Endothelial cell of umbilical vein (primary cell): ENCODE data around the gene DGKB. TPM values are rescaled to one million over a fixed set of nuclear protein-coding genes. Genes with fewer than 3 reads are reported as not detected.

Experiments
- BruUV-seq: library from RNA; stranded (reverse); fragments of 400-500 nt; replicated peaks from 2 replicates; lab custom pipeline; 2021; lab: Mats Ljungman, UMichigan
- CTCF ChIA-PET: fragments of 300-600, 350-600 bp; sonication (Branson Sonifier 250); formaldehyde crosslinking; loops from one replicate; lab custom pipeline; 2021; ENCODE audit warnings: antibody characterized with exemption, inconsistent platforms; lab: Charles Lee
- POLR2A ChIA-PET: fragments of 300-600, 350-600 bp; sonication (Branson Sonifier 250); formaldehyde crosslinking; loops from one replicate; lab custom pipeline; 2021; ENCODE audit warnings: antibody characterized with exemption, inconsistent platforms; lab: Charles Lee
- DNase-seq: peaks from one replicate; pipeline ENCODE4 v3.0.0-alpha.2; 2011; ENCODE audit warnings: low read depth, low spot score
- FAIRE-seq: peaks from 2 replicates; lab custom pipeline; 2011; peaks lifted over from hg19 to GRCh38; lab: Jason Lieb, UNC
- H2AFZ ChIP-seq: 2 replicates; pipeline ENCODE4 v1.6.0; 2012; ENCODE audit warnings: low read depth, low read length, control low read depth, inconsistent platforms
- H3K27ac ChIP-seq: 2 replicates; pipeline ENCODE4 v1.5.1; 2011; ENCODE audit warnings: low read depth, mild to moderate bottlenecking, control low read depth, low read length, moderate library complexity; ENCODE audit not compliant: insufficient read depth
- H3K27me3 ChIP-seq, 2 experiments: 2 replicates each; pipeline versions ENCODE4 v1.6.0 to v1.6.1; 2011; ENCODE audit warnings: low read length in 2 of 2, mixed read lengths in 1 of 2; ENCODE audit not compliant: control insufficient read depth in 2 of 2, insufficient read depth in 2 of 2
- H3K36me3 ChIP-seq, 2 experiments: 2 replicates in 1 of 2; 3 replicates in 1 of 2; pipeline ENCODE4 v1.5.1; 2011; ENCODE audit warnings: low read length in 2 of 2, mild to moderate bottlenecking in 1 of 2, moderate library complexity in 1 of 2; ENCODE audit not compliant: control insufficient read depth in 2 of 2, insufficient read depth in 2 of 2; ENCODE audit errors: extremely low read depth in 1 of 2
- H3K4me1 ChIP-seq: 3 replicates; pipeline ENCODE4 v1.5.1; 2011; ENCODE audit warnings: mild to moderate bottlenecking, low read length; ENCODE audit not compliant: control insufficient read depth, insufficient read depth; ENCODE audit errors: extremely low read depth
- H3K4me2 ChIP-seq: 2 replicates; pipeline ENCODE4 v1.6.1; 2011; ENCODE audit warnings: low read length, control low read depth, mixed read lengths; ENCODE audit not compliant: insufficient read depth
- H3K4me3 ChIP-seq, 3 experiments: fragments of 200-600 bp in 1 of 3; sonication (generic), shearing (Covaris generic) in 1 of 3; replicated peaks in 1 of 3; 2 replicates each; pipeline ENCODE4 v1.5.1; 2011 to 2016; ENCODE audit warnings: control low read depth in 3 of 3, low read length in 3 of 3, mild to moderate bottlenecking in 2 of 3, inconsistent platforms in 1 of 3, low read depth in 1 of 3, moderate library complexity in 1 of 3; ENCODE audit not compliant: insufficient read depth in 1 of 3
- H3K79me2 ChIP-seq: 2 replicates; pipeline ENCODE4 v1.6.0; 2012; ENCODE audit warnings: low read length, inconsistent platforms; ENCODE audit not compliant: control insufficient read depth, insufficient read depth
- H3K9ac ChIP-seq: replicated peaks from 2 replicates; pipeline ENCODE3; 2011; ENCODE audit warnings: low read length, control low read depth; ENCODE audit not compliant: insufficient read depth; ENCODE audit errors: extremely low read depth
- H3K9me1 ChIP-seq: replicated peaks from 3 replicates; pipeline ENCODE4 v1.6.0; 2011; ENCODE audit warnings: mild to moderate bottlenecking, low read length; ENCODE audit not compliant: control insufficient read depth, insufficient read depth; ENCODE audit errors: extremely low read depth
- H3K9me3 ChIP-seq: replicated peaks from 2 replicates; pipeline ENCODE4 v1.5.1; 2012; ENCODE audit warnings: low read length, inconsistent platforms; ENCODE audit not compliant: control insufficient read depth, insufficient read depth
- H4K20me1 ChIP-seq: replicated peaks from 2 replicates; pipeline ENCODE3; 2011; ENCODE audit warnings: mild to moderate bottlenecking, low read length; ENCODE audit not compliant: control insufficient read depth, insufficient read depth; ENCODE audit errors: extremely low read depth
- CTCF ChIP-seq, 2 donors: IDR thresholded peaks; 1 replicate in 1 of 2; 2 replicates in 1 of 2; pipeline ENCODE4 v1.5.1; 2011; ENCODE audit warnings: low read length in 2 of 2, mild to moderate bottlenecking in 2 of 2, moderate library complexity in 2 of 2, control low read depth in 1 of 2, inconsistent platforms in 1 of 2, low read depth in 1 of 2; ENCODE audit not compliant: insufficient read depth in 1 of 2; ENCODE audit errors: extremely low read depth in 1 of 2
- EZH2 ChIP-seq: IDR thresholded peaks from 2 replicates; pipeline ENCODE4 v1.6.1; 2012; ENCODE audit warnings: borderline replicate concordance, low read depth, mild to moderate bottlenecking, moderate library complexity, low read length, inconsistent platforms; ENCODE audit not compliant: severe bottlenecking
- FOS ChIP-seq: IDR thresholded peaks from 2 replicates; pipeline ENCODE4 v1.6.1; 2011; ENCODE audit warnings: mild to moderate bottlenecking, low read length, moderate library complexity, borderline replicate concordance; ENCODE audit not compliant: insufficient read depth
- GATA2 ChIP-seq: IDR thresholded peaks from 2 replicates; pipeline ENCODE4 v1.7.0; 2011; ENCODE audit warnings: low read depth, mild to moderate bottlenecking, moderate library complexity, mixed read lengths, low read length; ENCODE audit not compliant: insufficient read length, insufficient read depth
- JUN ChIP-seq: IDR thresholded peaks from 2 replicates; pipeline ENCODE4 v1.6.1; 2011; ENCODE audit warnings: borderline replicate concordance, low read depth; ENCODE audit not compliant: insufficient read length, insufficient read depth
- MAX ChIP-seq: IDR thresholded peaks from 2 replicates; pipeline ENCODE4 v1.6.1; 2011; ENCODE audit not compliant: insufficient read depth, insufficient read length
- MYC ChIP-seq: IDR thresholded peaks from one replicate; pipeline ENCODE4 v1.6.1; 2011; ENCODE audit warnings: mild to moderate bottlenecking, low read depth, low read length
- POLR2A ChIP-seq: IDR thresholded peaks from 2 replicates; pipeline ENCODE4 v1.6.1; 2012; ENCODE audit warnings: low read depth, mild to moderate bottlenecking, control low read depth, low read length
- POLR2AphosphoS5 ChIP-seq: IDR thresholded peaks from 2 replicates; pipeline ENCODE4 v1.6.1; 2012; ENCODE audit warnings: low read depth, mild to moderate bottlenecking, control low read depth, low read length, moderate library complexity; ENCODE audit not compliant: insufficient read depth
- dilution Hi-C: fragments of 300-500 bp; cut with MboI; formaldehyde crosslinking; loops from one replicate; pipeline ENCODE4 v1.15.0; 2019; ENCODE audit warnings: low sequenced_read_pairs; ENCODE audit not compliant: extremely low pct_ligation_motif_present
- intact Hi-C: fragments of 100-400 bp; cut with micrococcal nuclease; formaldehyde crosslinking; loops from one replicate; pipeline ENCODE4 v1.10.0; 2022
- polyA plus RNA-seq, 4 experiments: library from polyadenylated mRNA; depleted of rRNA in 3 of 4; stranded (reverse) in 3 of 4; unstranded in 1 of 4; fragments of >200 nt; gene quantifications; 2 replicates each; pipeline versions ENCODE4 v1.2.1 to v1.2.3, GENCODE V29; 2011 to 2012; ENCODE audit warnings: missing spikeins in 1 of 4
- total RNA-seq: library from RNA; stranded (reverse); gene quantifications from 2 replicates; pipeline ENCODE4 v1.2.3, GENCODE V29; 2021

The DGKB gene
- total and polyA plus RNA-seq, 2 donors (not counting 3 experiments of a cell fraction or from before 2014, with no cell fraction given), result not detected

GRCh38 chr7:14924398-14924797 lies 21.8 kb upstream of the DGKB start:
- H3K4me2 ChIP-seq, result no peak overlapping the region
- H3K9ac ChIP-seq, result no peak overlapping the region
- H3K27ac ChIP-seq, result no peak overlapping the region
- no TSS peak for BruUV-seq
- no peaks in the 10 kb centered on the region for H3K9me3 ChIP-seq
- intact Hi-C loops, result loop anchor here (1.0 kb wide), 1 partner anchor 207 kb away; no protein-coding TSS in a partner anchor
- no peaks in the 10 kb centered on the region for H4K20me1 ChIP-seq
- CTCF ChIA-PET, result interaction anchor here (0.6 to 3.4 kb wide), 13 partner anchors 9 to 1766 kb away, joined by 3 to 45 read pairs (median 4); partner anchors contain the start of gene DGKB
- no peaks in the 10 kb centered on the region for H3K4me1 ChIP-seq
- no peak for FAIRE-seq
- H2AFZ ChIP-seq, result no peak overlapping the region
- no peaks in the 10 kb centered on the region for H3K36me3 ChIP-seq
- dilution Hi-C loops, result no loop called here
- no peaks in the 10 kb centered on the region for H3K9me1 ChIP-seq
- no peak overlapping the region for H3K4me3 ChIP-seq
- TF ChIP-seq MYC, result no peak
- TF ChIP-seq POLR2AphosphoS5, result no peak
- no peak for TF ChIP-seq POLR2A
- TF ChIP-seq CTCF (IDR thresholded peaks at IDR 0.05; ENCODE audit: extremely low read depth in 1 of 2, insufficient read depth in 1 of 2, low read depth in 1 of 2, low read length in 2 of 2), result no peak
- TF ChIP-seq FOS, result no peak
- TF ChIP-seq JUN, result no peak
- no peak for TF ChIP-seq MAX
- TF ChIP-seq EZH2, result no peak
- no peak for TF ChIP-seq GATA2
- H3K27me3 ChIP-seq, result no peaks in the 10 kb centered on the region
- no peaks in the 10 kb centered on the region for H3K79me2 ChIP-seq
- POLR2A ChIA-PET, result no interaction called here
- no peak for DNase-seq
